RKO (cell line): ENCODE results near the gene MED13L.

Source experiments
- DNase-seq: peaks from one replicate; pipeline ENCODE4 v3.0.0-alpha.2; 2016; ENCODE audit warnings: low spot score

MED13L gene

GRCh38 chr12:115938794-115939377, 338.6 kb downstream of the MED13L start:
- DNase-seq = no peak

- DNase-seq = no peak
Measured at GRCh38 chr12:115936997-115937916, 340.2 kb downstream of the MED13L start.

GRCh38 chr12:115934877-115935276, 342.6 kb downstream of the MED13L start:
- no peak for DNase-seq

- DNase-seq = no peak
Measured at GRCh38 chr12:115934046-115934445, 343.4 kb downstream of the MED13L start.

GRCh38 chr12:115932066-115932465, 345.4 kb downstream of the MED13L start:
- no peak for DNase-seq

GRCh38 chr12:115930336-115930735, 347.2 kb downstream of the MED13L start:
- DNase-seq = no peak

- no peak for DNase-seq
Measured at GRCh38 chr12:115926037-115926670, 351.3 kb downstream of the MED13L start.

- no peak for DNase-seq
Measured at GRCh38 chr12:115923851-115924250, 353.6 kb downstream of the MED13L start.

GRCh38 chr12:115922952-115923564, 354.4 kb downstream of the MED13L start:
- peak; percentile 55 for DNase-seq

- DNase-seq = no peak
Measured at GRCh38 chr12:115920395-115921183, 356.9 kb downstream of the MED13L start.

- DNase-seq = no peak
Measured at GRCh38 chr12:115918763-115919162, 358.7 kb downstream of the MED13L start.

GRCh38 chr12:115916910-115917668, 360.4 kb downstream of the MED13L start:
- no peak for DNase-seq

GRCh38 chr12:115914122-115914521, 363.4 kb downstream of the MED13L start:
- no peak for DNase-seq

GRCh38 chr12:115912440-115912839, 365.1 kb downstream of the MED13L start:
- DNase-seq = no peak

GRCh38 chr12:115911360-115911759, 366.1 kb downstream of the MED13L start:
- no peak for DNase-seq

GRCh38 chr12:115910057-115910456, 367.4 kb downstream of the MED13L start:
- no peak for DNase-seq
